HG03521 (cell line): ENCODE data around the gene KCNA4.
"Not testable (repeated sequence)": the region's sequence is repeated elsewhere in the genome, so short reads cannot be mapped to it uniquely, and the experiment has no call there.

Experiments
- ATAC-seq: cut with Tn5 transposase; IDR thresholded peaks from one replicate; pipeline ENCODE4 v1.9.1; 2021; ENCODE audit warnings: mild to moderate bottlenecking, moderate library complexity; ENCODE audit not compliant: unreplicated experiment

Gene KCNA4

GRCh38 chr11:30016588-30017363 lies at the start of gene KCNA4:
Gene KCNA4 (minus strand): TSS chr11:30017030. CDS start chr11:30012678, 4,352 bp downstream.
- no peak for ATAC-seq

GRCh38 chr11:30062103-30062502 lies 45.3 kb upstream of the KCNA4 start:
- ATAC-seq = no peak

- ATAC-seq = no peak
Measured at GRCh38 chr11:30059172-30059815, 42.5 kb upstream of the KCNA4 start.

DNA sequence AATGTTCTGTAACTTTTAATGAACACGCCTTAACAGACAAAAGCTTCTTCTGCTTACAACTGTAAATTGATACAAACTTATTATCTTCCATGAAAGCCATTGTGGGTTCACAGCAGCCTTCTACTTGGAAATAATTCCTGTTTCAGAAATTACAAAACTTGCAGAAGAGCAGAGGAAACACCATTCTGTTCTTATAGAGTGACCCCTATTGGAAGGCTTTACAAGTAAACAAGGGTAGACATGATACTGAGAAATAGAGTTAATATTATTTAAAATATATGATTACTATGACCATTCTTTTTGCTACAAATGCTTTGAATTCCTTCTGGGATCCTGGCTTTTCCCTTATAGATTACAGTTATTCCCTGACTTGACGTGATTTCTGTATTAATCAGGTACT lies 32.4 kb upstream of the KCNA4 start:
- no peak for ATAC-seq

DNA sequence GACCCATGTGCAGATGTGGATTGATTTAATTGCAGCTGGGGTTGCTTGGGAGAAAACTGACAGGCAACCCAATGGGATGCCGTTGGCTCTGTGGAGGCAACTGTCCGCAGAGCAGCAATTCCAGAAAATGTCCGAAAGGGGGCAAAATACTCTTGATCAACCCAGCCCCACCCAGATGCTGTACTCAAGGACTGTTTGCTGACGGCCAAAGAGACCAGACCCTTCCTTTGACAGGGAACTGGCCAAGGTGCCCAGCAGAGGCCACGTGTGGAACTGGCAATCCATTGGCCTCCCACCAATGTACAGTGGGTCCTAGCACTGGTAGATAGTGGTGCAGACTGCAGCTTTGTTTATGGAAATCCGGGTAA lies 29.7 kb upstream of the KCNA4 start:
- no peak for ATAC-seq

GRCh38 chr11:30045921-30046577 lies 29.2 kb upstream of the KCNA4 start:
- no peak for ATAC-seq

DNA sequence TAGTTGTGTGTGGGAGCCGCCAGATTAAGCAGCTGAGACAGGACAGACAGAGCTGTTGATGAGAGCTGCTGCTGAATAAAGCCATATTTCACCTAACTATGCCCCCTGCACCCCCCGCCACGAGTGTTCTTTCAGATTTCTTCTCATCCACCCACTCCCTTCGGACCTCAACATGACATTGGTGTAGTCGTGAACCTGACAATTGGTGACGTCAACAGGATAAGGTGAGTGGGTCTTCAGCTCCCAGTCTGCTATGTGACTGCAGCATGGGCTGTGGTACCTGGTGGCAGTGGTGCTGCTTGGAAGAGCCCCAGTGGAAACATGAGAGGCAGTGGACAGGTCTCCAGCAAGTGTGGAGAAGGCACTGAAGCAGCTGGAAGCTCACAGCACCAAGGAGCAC lies 28.3 kb upstream of the KCNA4 start:
- ATAC-seq = no peak

DNA sequence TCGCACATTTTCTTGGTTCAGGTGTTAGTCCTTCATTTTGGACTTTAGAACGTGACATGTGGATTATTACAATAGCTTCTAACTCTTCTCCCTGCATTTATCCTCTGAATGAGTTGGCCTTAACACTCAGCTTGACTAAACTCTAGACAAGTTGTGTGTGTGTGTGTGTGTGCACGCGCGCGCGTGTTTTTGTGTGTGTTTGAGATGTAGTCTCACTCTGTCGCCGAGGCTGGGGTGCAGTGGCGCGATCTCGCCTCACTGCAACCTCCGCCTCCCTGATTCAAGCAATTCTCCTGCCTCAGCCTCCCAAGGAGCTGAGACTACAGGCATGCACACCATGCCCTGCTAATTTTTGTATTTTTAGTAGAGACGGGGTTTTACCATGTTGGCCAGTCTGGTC lies 24.3 kb upstream of the KCNA4 start:
- no peak for ATAC-seq

GRCh38 chr11:30034746-30035145 lies 17.9 kb upstream of the KCNA4 start:
- not testable (repeated sequence) for ATAC-seq

GRCh38 chr11:30034166-30034565 lies 17.3 kb upstream of the KCNA4 start:
- ATAC-seq = not testable (repeated sequence)

GRCh38 chr11:30025396-30026139 lies 8.7 kb upstream of the KCNA4 start:
- no peak for ATAC-seq

GRCh38 chr11:30023074-30023473 lies 6.2 kb upstream of the KCNA4 start:
- ATAC-seq = no peak

- ATAC-seq = no peak
Measured at GRCh38 chr11:30019481-30019880, 2.7 kb upstream of the KCNA4 start.

GRCh38 chr11:30018495-30018894 lies 1.7 kb upstream of the KCNA4 start:
- ATAC-seq = no peak

GRCh38 chr11:30017445-30017895 lies 640 bp upstream of the KCNA4 start:
- ATAC-seq = no peak

GRCh38 chr11:30015725-30016412 lies 961 bp downstream of the KCNA4 start:
- no peak for ATAC-seq

GRCh38 chr11:30012346-30012745 lies 4.5 kb downstream of the KCNA4 start:
- ATAC-seq = no peak

GRCh38 chr11:30009060-30009459 lies 7.8 kb downstream of the KCNA4 start:
- no peak for ATAC-seq

DNA sequence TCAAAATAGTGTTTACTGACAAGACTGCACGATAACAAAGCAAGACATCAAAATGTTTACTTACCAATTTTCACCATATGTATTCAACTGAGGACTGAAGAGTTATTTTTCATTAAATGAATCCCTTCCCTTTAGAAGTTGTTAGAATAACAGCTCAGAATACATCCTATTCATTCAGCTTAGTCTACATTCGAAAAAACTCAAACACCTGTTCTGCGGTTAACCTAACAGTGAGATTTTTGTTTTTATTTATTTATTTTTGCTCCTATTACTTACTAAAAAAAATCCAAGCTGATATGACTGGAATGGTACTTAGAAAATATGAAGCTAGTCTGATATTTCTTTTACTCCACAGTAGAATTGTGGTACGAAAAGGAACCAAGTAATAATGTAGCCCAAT lies 10.0 kb downstream of the KCNA4 start:
- ATAC-seq = no peak

- ATAC-seq = no peak
Measured at GRCh38 chr11:30002157-30002785, 14.6 kb downstream of the KCNA4 start.
